HCT116 (cell line): ENCODE data around the gene CCDC198. TPM values are rescaled to one million over a fixed set of nuclear protein-coding genes. Genes with fewer than 3 reads are reported as not detected.
A peak's percentile ranks its signal among the peaks of the same experiment; 100 is the strongest.

ENCODE experiments used
- ATAC-seq: fragments of 200-7000 bp; cut with Tn5 transposase; 2 replicates; pipeline ENCODE4 v1.9.1; 2020; ENCODE audit warnings: mild to moderate bottlenecking, moderate library complexity
- BruUV-seq: library from RNA; stranded (reverse); fragments of 400-500 nt; replicated peaks from 2 replicates; lab custom pipeline; 2021; lab: Mats Ljungman, UMichigan
- CTCF ChIA-PET: fragments of 300-600 bp; sonication (Branson Sonifier 250); formaldehyde crosslinking; loops from one replicate; lab custom pipeline; 2021; ENCODE audit warnings: antibody characterized with exemption; lab: Charles Lee
- POLR2A ChIA-PET: fragments of 300-600, 350-600 bp; sonication (Branson Sonifier 250); formaldehyde crosslinking; loops from one replicate; lab custom pipeline; 2021; ENCODE audit warnings: antibody characterized with exemption; lab: Charles Lee
- RAD21 ChIA-PET, 2 experiments: fragments of 300-600 bp; sonication (Branson Sonifier 250); formaldehyde crosslinking; loops; one replicate each; lab custom pipeline; 2023; ENCODE audit warnings: low total read pairs in 2 of 2; ENCODE audit not compliant: uncharacterized antibody in 2 of 2, unreplicated experiment in 2 of 2, low non-redundant PET in 1 of 2; lab: Charles Lee
- DNase-seq: peaks from one replicate; pipeline ENCODE4 v3.0.0-alpha.2; 2010; ENCODE audit warnings: low read depth, low spot score
- H2AFZ ChIP-seq: fragments of 200-600 bp; shearing (Covaris generic), sonication (generic); 2 replicates; pipeline ENCODE4 v1.6.1; 2017; ENCODE audit warnings: low read depth, mixed run types, mixed read lengths, antibody characterized with exemption, low read length; ENCODE audit not compliant: poor library complexity, severe bottlenecking
- H3K27ac ChIP-seq: 2 replicates; pipeline ENCODE4 v1.5.1; 2012; ENCODE audit warnings: low read depth, low read length
- H3K27me3 ChIP-seq: fragments of 200-600 bp; sonication (generic); 2 replicates; pipeline ENCODE4 v1.6.1; 2016; ENCODE audit warnings: mixed run types, low read length, mixed read lengths; ENCODE audit not compliant: insufficient read depth
- H3K36me3 ChIP-seq, 2 experiments: fragments of 200-500 bp in 1 of 2; fragments of 200-600 bp in 1 of 2; sonication (Bioruptor generic) in 1 of 2; sonication (generic) in 1 of 2; 2 replicates each; pipeline versions ENCODE4 v1.5.1 to v1.6.1; 2014 to 2016; ENCODE audit warnings: low read length in 2 of 2, inconsistent platforms in 1 of 2, mixed read lengths in 1 of 2, mixed run types in 1 of 2; ENCODE audit not compliant: insufficient read depth in 2 of 2, control insufficient read depth in 1 of 2
- H3K4me1 ChIP-seq, 2 experiments: fragments of 200-600 bp in 1 of 2; sonication (generic) in 1 of 2; 2 replicates each; pipeline versions ENCODE4 v1.5.1 to v1.6.1; 2012 to 2017; ENCODE audit warnings: low read length in 2 of 2, inconsistent platforms in 1 of 2, mild to moderate bottlenecking in 1 of 2, mixed read lengths in 1 of 2, mixed run types in 1 of 2, moderate library complexity in 1 of 2; ENCODE audit not compliant: insufficient read depth in 2 of 2, control insufficient read depth in 1 of 2
- H3K4me2 ChIP-seq: fragments of 200-600 bp; sonication (generic); 2 replicates; pipeline ENCODE4 v1.6.1; 2017; ENCODE audit warnings: mixed run types, low read length, mixed read lengths
- H3K4me3 ChIP-seq, 2 experiments: fragments of 200-600 bp in 1 of 2; sonication (generic) in 1 of 2; replicated peaks in 1 of 2; 2 replicates each; pipeline ENCODE4 v1.5.1; 2011 to 2016; ENCODE audit warnings: low read length in 2 of 2, control low read depth in 1 of 2, low read depth in 1 of 2, mild to moderate bottlenecking in 1 of 2, mixed read lengths in 1 of 2, mixed run types in 1 of 2
- H3K79me2 ChIP-seq: fragments of 200-600 bp; sonication (generic); 2 replicates; pipeline ENCODE4 v1.6.1; 2017; ENCODE audit warnings: mild to moderate bottlenecking, mixed run types, low read length, moderate library complexity, mixed read lengths; ENCODE audit not compliant: insufficient read depth
- H3K9ac ChIP-seq: fragments of 200-600 bp; sonication (generic); 2 replicates; pipeline ENCODE4 v1.6.1; 2016; ENCODE audit warnings: low read length, mixed read lengths
- H3K9me2 ChIP-seq: fragments of 200-600 bp; sonication (generic), shearing (Covaris generic); 2 replicates; pipeline ENCODE4 v1.6.1; 2017; ENCODE audit warnings: mixed run types, mild to moderate bottlenecking, moderate library complexity; ENCODE audit not compliant: insufficient read depth
- H3K9me3 ChIP-seq, 2 experiments: fragments of 200-500 bp in 1 of 2; fragments of 200-600 bp in 1 of 2; sonication (Bioruptor generic) in 1 of 2; sonication (generic) in 1 of 2; 2 replicates each; pipeline ENCODE4 v1.6.1; 2014 to 2017; ENCODE audit warnings: low read length in 2 of 2, mixed read lengths in 2 of 2, inconsistent platforms in 1 of 2, low read depth in 1 of 2, mild to moderate bottlenecking in 1 of 2, mixed run types in 1 of 2, moderate library complexity in 1 of 2; ENCODE audit not compliant: control insufficient read depth in 1 of 2, insufficient read depth in 1 of 2
- H4K20me1 ChIP-seq: fragments of 200-600 bp; sonication (generic), shearing (Covaris generic); 2 replicates; pipeline ENCODE4 v1.6.1; 2017; ENCODE audit warnings: mixed run types, mild to moderate bottlenecking, moderate library complexity; ENCODE audit not compliant: insufficient read depth
- CTCF ChIP-seq, 3 experiments: fragments of 200-600 bp in 1 of 3; sonication (generic) in 1 of 3; IDR thresholded peaks in 2 of 3; conservative IDR thresholded peaks in 1 of 3; 2 replicates each; pipeline ENCODE4 v1.5.1; 2012 to 2017; ENCODE audit warnings: low read depth in 2 of 3, low read length in 2 of 3, antibody characterized with exemption in 1 of 3, borderline replicate concordance in 1 of 3, control low read depth in 1 of 3, mild to moderate bottlenecking in 1 of 3, mixed read lengths in 1 of 3, mixed run types in 1 of 3, moderate library complexity in 1 of 3; ENCODE audit not compliant: insufficient read depth in 1 of 3
- EGR1 ChIP-seq: IDR thresholded peaks from 2 replicates; pipeline ENCODE4 v1.6.1; 2012; ENCODE audit warnings: low read depth
- RAD21 ChIP-seq: IDR thresholded peaks from 2 replicates; pipeline ENCODE4 v1.6.1; 2012; ENCODE audit warnings: low read depth, mild to moderate bottlenecking
- ZFX ChIP-seq: fragments of 450-650 bp; IDR thresholded peaks from 2 replicates; pipeline ENCODE4 v1.6.1; 2017
- intact Hi-C: fragments of 100-400 bp; cut with micrococcal nuclease; formaldehyde crosslinking; loops from 2 replicates; pipeline ENCODE4 v1.10.0; 2022
- total RNA-seq: library from RNA; stranded (reverse); gene quantifications from one replicate; pipeline ENCODE4 v1.2.1, GENCODE V29; 2021; ENCODE audit not compliant: unreplicated experiment

Gene CCDC198
- total RNA-seq, 1 experiment from 2014 or later = not detected

GRCh38 chr14:57530571-57530970, 36.9 kb upstream of the CCDC198 start:
- RAD21 ChIA-PET = no interaction called here
- POLR2A ChIA-PET = no interaction called here
- Histone ChIP-seq H3K27me3 (peaks cover 35% of the 10 kb centered on the region), H3K36me3 (no peaks in the 10 kb centered on the region), H3K4me3 (no peak overlapping the region), H3K9me2 (no peaks in the 10 kb centered on the region), H3K9me3 (no peaks in the 10 kb centered on the region), H3K4me1 (no peaks in the 10 kb centered on the region), H3K27ac (no peak overlapping the region), H3K9ac (no peak overlapping the region), H3K79me2 (no peaks in the 10 kb centered on the region)
- ATAC-seq = no peak
- CTCF ChIA-PET = no interaction called here
- intact Hi-C loops = loop anchor here (5.0 kb wide), 1 partner anchor 342 kb away; no protein-coding TSS in a partner anchor
- no TSS peak for BruUV-seq
- TF ChIP-seq RAD21 = no peak
- TF ChIP-seq, all 23 proteins: peak for 0
- DNase-seq = no peak
- Histone ChIP-seq H3K4me2 (no peak overlapping the region), H4K20me1 (no peaks in the 10 kb centered on the region), H2AFZ (no peak overlapping the region)

GRCh38 chr14:57526942-57527341, 33.3 kb upstream of the CCDC198 start:
- ChIA-PET POLR2A (no interaction called here), CTCF (no interaction called here), RAD21 (no interaction called here)
- no peaks in the 10 kb centered on the region for H3K4me1 ChIP-seq
- H2AFZ ChIP-seq = no peak overlapping the region
- no TSS peak for BruUV-seq
- intact Hi-C loops = no loop called here
- no peak overlapping the region for H3K4me3 ChIP-seq
- H3K79me2 ChIP-seq = no peaks in the 10 kb centered on the region
- DNase-seq = no peak
- no peak for ATAC-seq
- no peak overlapping the region for H3K4me2 ChIP-seq
- peaks cover 39% of the 10 kb centered on the region for H3K27me3 ChIP-seq
- no peak overlapping the region for H3K9ac ChIP-seq
- no peaks in the 10 kb centered on the region for H3K9me2 ChIP-seq
- H3K36me3 ChIP-seq = no peaks in the 10 kb centered on the region
- TF ChIP-seq EGR1 = no peak
- peak in 1 of 3 experiments; percentile 19; a peak in 1 of 6 replicates for TF ChIP-seq CTCF (IDR thresholded peaks at IDR 0.05 in 2 of 3, conservative IDR thresholded peaks at IDR 0.05 in 1 of 3; ENCODE audit: borderline replicate concordance in 1 of 3, insufficient read depth in 1 of 3, low read depth in 2 of 3, low read length in 2 of 3)
- no peak for TF ChIP-seq ZFX
- no peaks in the 10 kb centered on the region for H3K9me3 ChIP-seq
- H3K27ac ChIP-seq = no peak overlapping the region
- H4K20me1 ChIP-seq = no peaks in the 10 kb centered on the region
